ENCODE data around the gene TXNDC16. TPM values are rescaled to one million over a fixed set of nuclear protein-coding genes. Genes with fewer than 3 reads are reported as not detected.

The TXNDC16 gene
- total RNA-seq, 1 donor from 2014 or later: 1.7 TPM

- peaks cover 3% of the 10 kb centered on the region for H3K9me3 Mint-ChIP-seq (ENCODE audit: unreplicated experiment)
- FAIRE-seq: no peak
Measured at GRCh38 chr14:52395728-52396127, 156.6 kb downstream of the TXNDC16 start.

DNA sequence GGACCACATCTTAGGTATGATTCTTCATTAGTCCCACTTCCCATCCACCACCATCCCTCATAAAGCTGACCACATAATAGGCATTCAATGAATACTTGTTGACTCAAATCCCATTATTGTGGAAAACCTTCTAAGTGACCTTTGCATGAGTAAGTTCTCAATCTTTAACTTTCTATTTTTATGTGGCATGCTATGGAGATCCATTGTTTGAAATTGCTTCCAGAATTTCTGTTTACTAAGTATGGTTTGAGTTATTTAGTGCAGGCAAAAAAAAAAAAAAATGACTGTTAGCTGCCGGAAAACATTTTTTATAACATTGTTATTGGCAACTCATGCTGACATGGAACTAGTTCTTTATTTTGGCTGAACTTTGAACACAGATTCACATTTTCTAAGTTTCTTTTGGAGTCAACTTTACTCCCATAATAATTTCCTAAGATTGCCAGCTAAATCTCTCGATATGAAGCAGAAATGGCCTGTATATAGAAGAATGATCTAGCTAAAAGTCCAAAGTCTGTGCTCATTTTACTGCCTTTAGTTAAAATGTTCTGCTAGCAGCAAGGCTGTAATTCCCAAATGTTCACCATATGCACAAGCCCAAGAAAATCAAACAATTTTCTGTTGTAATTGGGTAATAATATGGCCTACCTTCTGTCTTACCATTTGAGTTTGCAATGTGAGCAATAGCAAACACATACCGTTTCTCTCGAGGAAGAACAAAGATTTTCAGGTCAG lies 160.3 kb downstream of the TXNDC16 start:
- Histone ChIP-seq H3K36me3 (ENCODE audit: insufficient read depth, low read length) (no peaks in the 10 kb centered on the region), H3K9ac (ENCODE audit: low read length) (no peak overlapping the region), H3K4me2 (ENCODE audit: low read length) (peak overlapping the region; percentile 62), H3K27me3 (ENCODE audit: insufficient read depth, low read length) (no peaks in the 10 kb centered on the region), H4K20me1 (ENCODE audit: insufficient read depth, low read length) (no peaks in the 10 kb centered on the region), H3K79me2 (ENCODE audit: insufficient read depth, low read length) (no peaks in the 10 kb centered on the region), H3K4me3 (ENCODE audit: insufficient read depth, low read depth, low read length) (no peak overlapping the region), H2AFZ (ENCODE audit: low read depth, low read length) (no peak overlapping the region), H3K27ac (ENCODE audit: low read depth, low read length) (no peak overlapping the region), H3K9me3 (ENCODE audit: insufficient read depth, low read depth, low read length) (no peaks in the 10 kb centered on the region), H3K4me1 (ENCODE audit: insufficient read depth, low read length) (peaks cover 10% of the 10 kb centered on the region)
- Mint-ChIP-seq H3K9me3 (ENCODE audit: unreplicated experiment) (peaks cover 5% of the 10 kb centered on the region), H3K27ac (ENCODE audit: unreplicated experiment) (no peak overlapping the region), H3K36me3 (ENCODE audit: low read depth, unreplicated experiment) (no peaks in the 10 kb centered on the region), H3K4me3 (ENCODE audit: unreplicated experiment) (no peak overlapping the region), H3K27me3 (ENCODE audit: low read depth, unreplicated experiment) (peaks cover 5% of the 10 kb centered on the region), H3K4me1 (ENCODE audit: low read depth, unreplicated experiment) (no peaks in the 10 kb centered on the region)
- FAIRE-seq (peak; percentile 97), DNase-seq (ENCODE audit: low read depth) (peak; percentile 85)
- TF ChIP-seq, protein P1, sequence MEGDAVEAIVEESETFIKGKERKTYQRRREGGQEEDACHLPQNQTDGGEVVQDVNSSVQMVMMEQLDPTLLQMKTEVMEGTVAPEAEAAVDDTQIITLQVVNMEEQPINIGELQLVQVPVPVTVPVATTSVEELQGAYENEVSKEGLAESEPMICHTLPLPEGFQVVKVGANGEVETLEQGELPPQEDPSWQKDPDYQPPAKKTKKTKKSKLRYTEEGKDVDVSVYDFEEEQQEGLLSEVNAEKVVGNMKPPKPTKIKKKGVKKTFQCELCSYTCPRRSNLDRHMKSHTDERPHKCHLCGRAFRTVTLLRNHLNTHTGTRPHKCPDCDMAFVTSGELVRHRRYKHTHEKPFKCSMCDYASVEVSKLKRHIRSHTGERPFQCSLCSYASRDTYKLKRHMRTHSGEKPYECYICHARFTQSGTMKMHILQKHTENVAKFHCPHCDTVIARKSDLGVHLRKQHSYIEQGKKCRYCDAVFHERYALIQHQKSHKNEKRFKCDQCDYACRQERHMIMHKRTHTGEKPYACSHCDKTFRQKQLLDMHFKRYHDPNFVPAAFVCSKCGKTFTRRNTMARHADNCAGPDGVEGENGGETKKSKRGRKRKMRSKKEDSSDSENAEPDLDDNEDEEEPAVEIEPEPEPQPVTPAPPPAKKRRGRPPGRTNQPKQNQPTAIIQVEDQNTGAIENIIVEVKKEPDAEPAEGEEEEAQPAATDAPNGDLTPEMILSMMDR (IDR thresholded peaks at IDR 0.05; ENCODE audit: insufficient read depth, low read depth, low read length): no peak
- no peak for TF ChIP-seq EZH2 (IDR thresholded peaks at IDR 0.05; ENCODE audit: insufficient read depth, low read length)

More at GRCh38 chr14:52395728-52396127, 156.6 kb downstream of the TXNDC16 start:
- H2AFZ ChIP-seq (ENCODE audit: low read depth, low read length): no peak overlapping the region
- H3K36me3 ChIP-seq (ENCODE audit: insufficient read depth, low read length): no peaks in the 10 kb centered on the region
- H4K20me1 ChIP-seq (ENCODE audit: insufficient read depth, low read length): no peaks in the 10 kb centered on the region
- H3K4me3 ChIP-seq (ENCODE audit: insufficient read depth, low read depth, low read length): no peak overlapping the region
- Mint-ChIP-seq H3K27ac (ENCODE audit: unreplicated experiment) (no peak overlapping the region), H3K27me3 (ENCODE audit: low read depth, unreplicated experiment) (peaks cover 2% of the 10 kb centered on the region), H3K4me3 (ENCODE audit: unreplicated experiment) (no peak overlapping the region), H3K36me3 (ENCODE audit: low read depth, unreplicated experiment) (no peaks in the 10 kb centered on the region), H3K4me1 (ENCODE audit: low read depth, unreplicated experiment) (peaks cover 4% of the 10 kb centered on the region)
- H3K4me2 ChIP-seq (ENCODE audit: low read length): no peak overlapping the region
- no peak for DNase-seq (ENCODE audit: low read depth)
- H3K9ac ChIP-seq (ENCODE audit: low read length): no peak overlapping the region
- no peaks in the 10 kb centered on the region for H3K79me2 ChIP-seq (ENCODE audit: insufficient read depth, low read length)
- H3K27ac ChIP-seq (ENCODE audit: low read depth, low read length): no peak overlapping the region
- peaks cover 10% of the 10 kb centered on the region for H3K4me1 ChIP-seq (ENCODE audit: insufficient read depth, low read length)
- H3K27me3 ChIP-seq (ENCODE audit: insufficient read depth, low read length): no peaks in the 10 kb centered on the region
- H3K9me3 ChIP-seq (ENCODE audit: insufficient read depth, low read depth, low read length): no peaks in the 10 kb centered on the region
- no peak for TF ChIP-seq EZH2 (IDR thresholded peaks at IDR 0.05; ENCODE audit: insufficient read depth, low read length)
- TF ChIP-seq, protein P1 (IDR thresholded peaks at IDR 0.05; ENCODE audit: insufficient read depth, low read depth, low read length): no peak

Other genes with a start within 250 kb of the TXNDC16 start
- gene PTGER2, start 238.2 kb downstream of the TXNDC16 start, total RNA-seq: 0.26 TPM in 1 of 2 replicates, not detected in the other
- 0.70 and 1.1 TPM in 2 replicates for gene GPR137C, start 331 bp upstream of the TXNDC16 start, total RNA-seq
- 80.5 and 94.0 TPM in 2 replicates for gene ERO1A, start 143.1 kb upstream of the TXNDC16 start, total RNA-seq
- gene PSMC6, start 154.7 kb upstream of the TXNDC16 start, total RNA-seq: 70.0 and 74.1 TPM in 2 replicates
- gene STYX, start 177.7 kb upstream of the TXNDC16 start, total RNA-seq: 24.3 and 26.3 TPM in 2 replicates
- 32.4 and 37.7 TPM in 2 replicates for gene GNPNAT1, start 239.1 kb upstream of the TXNDC16 start, total RNA-seq

Measured in astrocyte (in vitro differentiated cells and primary cell).